Immature natural killer cell (primary cell): ENCODE results near the gene RAB11B. TPM values are rescaled to one million over a fixed set of nuclear protein-coding genes. Genes with fewer than 3 reads are reported as not detected.

Source experiments
- DNase-seq, 3 donors: peaks; one replicate each; pipeline ENCODE4 v3.0.0; 2022; ENCODE audit warnings: mixed read lengths in 1 of 3
- H3K27ac Mint-ChIP-seq, 6 donors: one replicate each; pipeline ENCODE4 v1.8.0; 2020; ENCODE audit warnings: mixed read lengths in 6 of 6, mild to moderate bottlenecking in 5 of 6, inconsistent platforms in 4 of 6, moderate library complexity in 3 of 6
- H3K27me3 Mint-ChIP-seq, 3 donors: one replicate each; pipeline ENCODE4 v1.8.0; 2020 to 2021; ENCODE audit warnings: low read depth in 3 of 3, mild to moderate bottlenecking in 3 of 3, mixed read lengths in 3 of 3, moderate library complexity in 3 of 3, inconsistent platforms in 1 of 3
- H3K36me3 Mint-ChIP-seq, 3 donors: one replicate each; pipeline ENCODE4 v1.8.0; 2020; ENCODE audit warnings: mixed read lengths in 3 of 3, inconsistent platforms in 2 of 3, mild to moderate bottlenecking in 2 of 3
- H3K4me1 Mint-ChIP-seq, 2 donors: one replicate each; pipeline ENCODE4 v1.8.0; 2020; ENCODE audit warnings: inconsistent platforms in 2 of 2, mild to moderate bottlenecking in 2 of 2, mixed read lengths in 2 of 2, moderate library complexity in 1 of 2
- H3K4me3 Mint-ChIP-seq, 5 donors: one replicate each; pipeline ENCODE4 v1.8.0; 2020; ENCODE audit warnings: mild to moderate bottlenecking in 5 of 5, mixed read lengths in 5 of 5, inconsistent platforms in 3 of 5, moderate library complexity in 3 of 5
- H3K9me3 Mint-ChIP-seq, 6 donors: one replicate each; pipeline ENCODE4 v1.8.0; 2020; ENCODE audit warnings: mild to moderate bottlenecking in 6 of 6, mixed read lengths in 6 of 6, inconsistent platforms in 4 of 6, moderate library complexity in 3 of 6
- polyA plus RNA-seq, 3 donors: library from polyadenylated mRNA; unstranded; fragments of 300-500 nt; fragmentation: Illumina TruSeq; gene quantifications; one replicate each; pipeline ENCODE4 v1.2.3, GENCODE V29; 2021

RAB11B gene
- polyA plus RNA-seq, 3 donors from 2014 or later, result 38.1 to 106 (median 53.4) TPM

DNA sequence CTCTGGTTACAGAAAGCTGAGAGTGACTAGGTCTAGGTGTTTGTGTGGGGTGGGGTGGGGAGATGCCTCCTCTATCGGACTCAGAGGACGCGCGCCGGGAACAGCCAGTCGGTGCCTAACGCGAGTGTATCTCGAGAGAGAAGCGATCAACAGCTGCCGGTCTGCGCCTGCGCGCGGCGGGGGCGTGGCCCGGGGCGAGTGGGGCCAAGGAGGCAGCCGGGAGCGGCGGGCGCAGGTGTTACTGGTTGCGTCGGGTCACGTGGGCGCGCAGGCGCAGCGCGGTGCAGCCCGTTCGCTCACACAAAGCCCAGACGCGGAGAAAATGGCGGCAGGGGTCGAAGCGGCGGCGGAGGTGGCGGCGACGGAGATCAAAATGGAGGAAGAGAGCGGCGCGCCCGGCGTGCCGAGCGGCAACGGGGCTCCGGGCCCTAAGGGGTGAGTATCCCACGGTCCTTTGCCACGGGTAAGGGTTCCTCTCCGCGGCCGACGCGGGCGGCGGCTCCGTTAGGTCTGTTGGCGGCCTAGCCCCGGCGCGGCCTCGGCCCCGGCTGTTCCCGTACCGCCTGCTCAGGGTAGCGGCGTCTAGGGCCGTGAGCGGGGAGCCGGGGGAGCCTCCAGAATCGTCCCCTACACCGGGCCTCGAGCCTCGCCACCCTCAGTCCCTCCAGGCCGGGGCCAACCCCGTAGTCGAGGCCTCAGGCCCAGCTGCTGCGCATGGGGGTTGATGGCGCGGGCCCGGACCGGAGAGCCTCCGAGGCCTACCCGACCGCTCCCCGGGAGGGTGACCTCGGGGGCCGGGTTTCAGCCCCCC, 54.7 kb downstream of the RAB11B start, which contains the start of gene HNRNPM:
Gene HNRNPM, plus strand, starts transcription at position 299 of the 811 bp plus-strand sequence. Its CDS starts 24 bp downstream, at position 323.
- Mint-ChIP-seq H3K4me1 (peaks cover 43 to 51% of the 10 kb centered on the region in 2 donors), H3K36me3 (peaks cover 3 to 7% (median 4%) of the 10 kb centered on the region in 3 donors), H3K27ac (peak within 1 kb of the TSS; percentile 92 to 99 (median 97)), H3K4me3 (peak within 1 kb of the TSS; percentile 95 to 99 (median 96)), H3K9me3 (no peaks in the 10 kb centered on the region), H3K27me3 (peaks cover 3 to 7% (median 6%) of the 10 kb centered on the region in 3 donors)
- peak; percentile 100 for DNase-seq

DNA sequence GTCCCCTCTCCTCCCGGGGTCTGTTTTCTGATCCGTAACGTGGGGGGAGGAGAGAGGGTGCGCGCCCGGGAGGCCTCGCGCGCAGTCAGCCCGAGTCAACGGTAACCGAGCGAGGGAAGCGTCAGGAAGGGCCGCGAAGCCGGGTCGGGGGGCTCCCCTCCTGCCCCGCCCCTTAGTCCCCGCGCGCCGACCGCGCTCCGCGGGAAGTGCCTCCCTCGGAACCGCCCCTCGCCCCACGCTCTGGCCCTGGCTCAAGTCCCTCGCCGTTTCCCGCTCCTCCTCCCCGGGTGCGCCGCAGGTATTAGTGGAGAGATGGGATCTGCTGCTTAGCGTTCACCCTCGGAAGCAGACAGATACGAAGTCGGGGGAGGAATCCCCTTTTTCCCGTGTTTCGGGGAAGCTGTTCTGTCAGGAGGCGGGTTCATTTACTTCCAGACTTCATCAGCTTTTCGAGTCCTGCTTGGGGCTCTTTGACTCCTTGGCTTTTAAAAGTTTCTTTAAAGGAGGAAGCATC, 55.4 kb downstream of the RAB11B start:
- peak; percentile 35 to 43 (median 40) for DNase-seq
- H3K27ac Mint-ChIP-seq, result peak overlapping the region; percentile 85 to 93 (median 90)
- peaks cover 48 to 56% of the 10 kb centered on the region in 2 donors for H3K4me1 Mint-ChIP-seq
- peaks cover 3 to 7% (median 6%) of the 10 kb centered on the region in 3 donors for H3K27me3 Mint-ChIP-seq
- peaks cover 3 to 7% (median 4%) of the 10 kb centered on the region in 3 donors for H3K36me3 Mint-ChIP-seq
- H3K9me3 Mint-ChIP-seq, result no peaks in the 10 kb centered on the region
- peak overlapping the region; percentile 88 to 92 (median 91) for H3K4me3 Mint-ChIP-seq

DNA sequence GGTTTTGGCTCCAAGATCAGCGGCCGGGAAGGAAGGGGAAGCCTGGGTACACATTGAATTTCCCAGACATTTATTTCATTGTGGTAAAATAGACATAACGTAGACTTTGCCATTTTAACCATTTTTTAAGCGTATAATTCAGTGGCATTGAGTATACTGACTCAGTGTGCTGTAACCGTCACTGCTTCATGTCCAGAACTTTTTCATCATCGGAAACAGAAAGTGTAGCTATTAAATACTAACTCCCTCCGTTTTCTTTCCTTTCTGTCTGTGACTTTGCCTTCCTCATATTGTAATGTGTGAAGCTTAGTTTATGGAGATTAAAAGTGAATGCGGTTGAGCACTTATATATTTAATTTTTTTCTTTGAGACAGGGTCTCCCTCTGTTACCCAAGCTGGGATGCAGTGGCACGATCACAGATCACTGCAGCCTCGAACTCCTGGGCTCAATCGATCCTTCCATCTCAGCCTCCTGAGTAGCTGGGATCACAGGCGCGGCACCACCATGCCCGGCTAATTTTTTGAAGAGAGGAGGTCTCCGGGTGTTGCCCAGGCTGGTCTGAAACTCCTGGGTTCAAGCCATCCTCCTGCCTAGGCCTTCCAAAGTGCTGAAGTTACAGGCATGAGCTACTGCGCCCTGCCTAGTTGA, 56.0 kb downstream of the RAB11B start:
- Mint-ChIP-seq H3K4me3 (peak overlapping the region; percentile 88 to 92 (median 91)), H3K36me3 (peaks cover 3 to 7% (median 4%) of the 10 kb centered on the region in 3 donors), H3K27me3 (peaks cover 3 to 7% (median 6%) of the 10 kb centered on the region in 3 donors), H3K9me3 (no peaks in the 10 kb centered on the region), H3K4me1 (peaks cover 52 to 59% of the 10 kb centered on the region in 2 donors), H3K27ac (peak overlapping the region; percentile 85 to 93 (median 90))
- DNase-seq, result no peak

DNA sequence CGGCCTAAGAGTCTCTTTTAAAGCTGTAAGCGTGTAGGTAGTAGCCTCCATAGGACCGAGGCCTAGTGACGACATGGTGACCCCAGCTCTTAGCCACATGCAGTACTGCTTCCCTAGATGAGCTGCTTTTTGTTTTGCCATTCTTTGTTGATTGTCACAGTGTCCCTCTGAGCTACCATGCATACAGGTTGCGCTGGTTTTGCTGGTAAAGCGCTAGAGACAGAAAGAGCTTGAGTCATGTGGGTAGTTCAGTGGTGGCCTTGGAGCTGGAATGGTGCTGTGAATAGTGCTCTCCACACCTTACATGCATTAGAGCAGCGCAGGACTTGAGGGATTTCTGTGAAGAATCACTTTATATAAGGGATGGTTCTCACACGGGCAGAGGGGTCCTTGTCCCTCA, 59.7 kb downstream of the RAB11B start:
- Mint-ChIP-seq H3K27me3 (peaks cover under 1 to 7% (median under 1%) of the 10 kb centered on the region in 3 donors), H3K36me3 (peaks cover 3 to 5% (median 4%) of the 10 kb centered on the region in 3 donors), H3K9me3 (no peaks in the 10 kb centered on the region), H3K4me3 (peak overlapping the region in 2 of 5 donors; percentile 6 to 27), H3K4me1 (peaks cover 79 to 88% of the 10 kb centered on the region in 2 donors), H3K27ac (peak overlapping the region in 5 of 6 donors; percentile 17 to 77 (median 57))
- no peak for DNase-seq

DNA sequence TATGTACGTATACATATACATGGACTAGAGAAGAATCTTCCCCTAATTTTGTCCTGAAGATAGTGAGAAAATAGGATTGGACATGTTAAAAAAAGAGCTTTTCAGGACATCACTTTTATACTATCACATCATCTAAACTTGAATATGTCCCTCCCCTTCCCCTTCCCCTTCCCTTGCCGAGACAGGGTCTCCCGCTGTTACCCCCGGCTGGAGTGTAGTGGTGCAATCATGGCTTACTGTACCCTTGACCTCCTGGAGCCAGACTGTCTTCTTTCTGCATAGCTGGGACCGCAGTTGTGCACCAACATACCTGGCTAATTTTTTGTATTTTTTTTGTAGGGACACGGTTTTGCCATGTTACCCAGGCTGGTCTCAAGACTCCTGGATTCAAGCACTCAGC, 61.2 kb downstream of the RAB11B start:
- Mint-ChIP-seq H3K27me3 (peaks cover 0 to 3% (median 0%) of the 10 kb centered on the region in 3 donors), H3K4me3 (peak overlapping the region in 4 of 5 donors; percentile 19 to 51 (median 30)), H3K4me1 (peaks cover 82 to 92% of the 10 kb centered on the region in 2 donors), H3K27ac (peak overlapping the region in 5 of 6 donors; percentile 38 to 67 (median 46)), H3K36me3 (peaks cover 5 to 13% (median 10%) of the 10 kb centered on the region in 3 donors), H3K9me3 (no peaks in the 10 kb centered on the region)
- no peak for DNase-seq

DNA sequence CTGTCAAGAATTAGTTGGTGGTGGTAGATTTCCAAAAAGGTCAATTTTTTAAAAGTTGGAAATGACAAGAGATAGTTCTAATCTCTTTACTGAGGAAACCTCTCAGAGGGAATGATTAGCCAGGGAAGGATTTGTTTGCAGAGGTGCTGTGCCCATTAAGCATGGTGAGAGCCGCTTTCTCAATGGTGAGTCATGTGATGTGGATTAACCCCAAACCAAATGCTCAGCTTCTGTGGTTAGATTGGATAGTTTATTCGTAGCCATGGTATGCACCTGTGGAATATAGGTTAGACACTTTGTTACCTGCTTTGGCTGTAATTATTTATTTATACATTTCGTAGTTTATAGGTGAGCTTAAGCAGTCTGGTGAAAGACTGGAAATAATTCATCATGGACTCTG, 61.7 kb downstream of the RAB11B start:
- Mint-ChIP-seq H3K4me1 (peaks cover 81 to 92% of the 10 kb centered on the region in 2 donors), H3K36me3 (peaks cover 8 to 17% (median 15%) of the 10 kb centered on the region in 3 donors), H3K9me3 (no peaks in the 10 kb centered on the region), H3K27me3 (peaks cover 0 to 4% (median 0%) of the 10 kb centered on the region in 3 donors), H3K27ac (peak overlapping the region in 5 of 6 donors; percentile 11 to 73 (median 46)), H3K4me3 (peak overlapping the region; percentile 17 to 51 (median 22))
- DNase-seq, result no peak

DNA sequence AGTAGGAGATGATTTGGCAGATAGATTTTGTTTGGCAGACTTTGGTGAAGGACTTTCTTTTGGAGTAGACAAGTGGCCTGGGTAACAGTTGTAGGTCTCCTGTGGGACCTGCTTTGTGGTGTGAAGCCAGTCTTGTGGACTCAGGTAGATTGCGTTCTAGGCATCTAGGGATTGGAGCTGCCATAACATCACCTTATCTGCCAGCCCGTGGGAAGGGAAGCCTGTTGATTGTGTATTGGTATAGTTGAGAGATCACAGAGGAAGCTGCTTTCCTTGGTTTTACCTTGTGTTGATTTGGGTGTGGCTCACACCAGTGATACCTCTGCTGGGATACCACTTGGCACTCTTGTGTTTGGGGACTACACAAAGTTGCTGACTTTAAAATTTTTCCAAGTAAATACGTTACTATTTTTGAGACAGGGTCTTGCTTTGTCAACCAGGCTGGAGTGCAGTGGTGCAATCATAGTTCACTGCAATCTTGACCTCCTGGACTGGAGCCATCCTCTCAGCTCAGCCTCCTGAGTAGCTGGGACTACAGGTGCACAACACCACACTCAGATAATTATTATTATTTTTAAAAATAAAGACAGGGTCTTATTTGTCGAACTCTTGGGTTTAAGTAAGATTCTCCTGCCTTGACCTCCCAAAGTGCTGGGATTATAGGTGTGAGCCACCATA, 62.4 kb downstream of the RAB11B start:
- Mint-ChIP-seq H3K27ac (peak overlapping the region in 5 of 6 donors; percentile 4 to 73 (median 64)), H3K4me1 (peaks cover 75 to 92% of the 10 kb centered on the region in 2 donors), H3K36me3 (peaks cover 4 to 19% (median 13%) of the 10 kb centered on the region in 3 donors), H3K9me3 (no peaks in the 10 kb centered on the region), H3K4me3 (peak overlapping the region; percentile 10 to 50 (median 23)), H3K27me3 (peaks cover 0 to 4% (median 0%) of the 10 kb centered on the region in 3 donors)
- DNase-seq, result no peak

DNA sequence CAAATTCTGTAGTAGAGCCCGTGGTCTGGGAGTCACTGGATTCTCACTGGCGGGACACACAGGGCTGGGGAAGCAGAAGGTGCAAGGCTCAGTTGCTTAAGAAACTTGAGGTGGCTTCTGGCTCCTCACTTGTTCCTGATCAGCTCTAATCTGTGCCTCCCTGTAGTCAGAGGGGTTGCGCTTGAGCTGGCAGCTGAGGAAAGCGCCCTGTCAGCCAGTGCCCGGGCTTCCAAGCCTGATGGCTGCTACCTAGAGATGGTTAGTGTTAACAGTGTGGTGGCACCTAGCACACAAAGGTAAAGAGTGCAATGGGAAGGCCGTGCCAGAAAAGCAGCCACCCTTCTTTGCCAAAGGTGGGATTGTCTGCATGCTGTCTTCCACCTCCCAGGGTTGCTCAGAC, 63.5 kb downstream of the RAB11B start:
- peaks cover 4 to 21% (median 13%) of the 10 kb centered on the region in 3 donors for H3K36me3 Mint-ChIP-seq
- H3K4me3 Mint-ChIP-seq, result peak overlapping the region in 2 of 5 donors; percentile 21 to 46
- H3K27ac Mint-ChIP-seq, result peak overlapping the region in 2 of 6 donors; percentile 10 to 55
- DNase-seq, result no peak
- H3K4me1 Mint-ChIP-seq, result peaks cover 75 to 94% of the 10 kb centered on the region in 2 donors
- peaks cover 0 to 4% (median 0%) of the 10 kb centered on the region in 3 donors for H3K27me3 Mint-ChIP-seq
- no peaks in the 10 kb centered on the region for H3K9me3 Mint-ChIP-seq

Other genes starting within 250 kb of the RAB11B start
- not detected for gene FBN3, start 240.8 kb upstream of the RAB11B start, polyA plus RNA-seq
- gene CERS4, start 181.0 kb upstream of the RAB11B start, polyA plus RNA-seq, result 10 to 100 TPM; 38.0 to 61.1 (median 48.1) TPM
- gene CD320, start 82.0 kb upstream of the RAB11B start, polyA plus RNA-seq, result 100 to 1,000 TPM in 1 of 3 donors, 10 to 100 TPM in 2; 86.4 to 105 (median 90.3) TPM
- 100 to 1,000 TPM in 2 of 3 donors, 10 to 100 TPM in 1; 95.2 to 173 (median 132) TPM for gene NDUFA7, start 69.0 kb upstream of the RAB11B start, polyA plus RNA-seq
- 1,000 to 10,000 TPM in 2 of 3 donors, 100 to 1,000 TPM in 1; 690 to 1,852 (median 1,290) TPM for gene RPS28, start 68.9 kb upstream of the RAB11B start, polyA plus RNA-seq
- 1 to 10 TPM; 4.8 to 8.0 (median 5.3) TPM for gene KANK3, start 47.1 kb upstream of the RAB11B start, polyA plus RNA-seq
- not detected for gene ANGPTL4, start 26.2 kb upstream of the RAB11B start, polyA plus RNA-seq
- 10 to 100 TPM; 43.9 to 71.4 (median 59.4) TPM for gene MARCHF2, start 22.9 kb downstream of the RAB11B start, polyA plus RNA-seq
- 100 to 1,000 TPM; 163 to 287 (median 209) TPM for gene HNRNPM, start 54.6 kb downstream of the RAB11B start, polyA plus RNA-seq
- 1 to 10 TPM; 1.9 to 3.7 (median 2.5) TPM for gene PRAM1, start 112.3 kb downstream of the RAB11B start, polyA plus RNA-seq
- gene ZNF414, start 123.8 kb downstream of the RAB11B start, polyA plus RNA-seq, result 10 to 100 TPM in 1 of 3 donors, 1 to 10 TPM in 2; 6.0 to 20.8 (median 8.3) TPM
- gene MYO1F, start 187.1 kb downstream of the RAB11B start, polyA plus RNA-seq, result 100 to 1,000 TPM; 104 to 340 (median 110) TPM
- 1 to 10 TPM; 1.4 to 7.4 (median 2.3) TPM for gene ADAMTS10, start 220.4 kb downstream of the RAB11B start, polyA plus RNA-seq
- gene NFILZ, start 240.3 kb downstream of the RAB11B start, polyA plus RNA-seq, result not detected